ENCODE results near the gene PPP1CC. TPM values are rescaled to one million over a fixed set of nuclear protein-coding genes. Genes with fewer than 3 reads are reported as not detected.

Gene PPP1CC
- total RNA-seq, 1 experiment from 2014 or later: 213 TPM

DNA sequence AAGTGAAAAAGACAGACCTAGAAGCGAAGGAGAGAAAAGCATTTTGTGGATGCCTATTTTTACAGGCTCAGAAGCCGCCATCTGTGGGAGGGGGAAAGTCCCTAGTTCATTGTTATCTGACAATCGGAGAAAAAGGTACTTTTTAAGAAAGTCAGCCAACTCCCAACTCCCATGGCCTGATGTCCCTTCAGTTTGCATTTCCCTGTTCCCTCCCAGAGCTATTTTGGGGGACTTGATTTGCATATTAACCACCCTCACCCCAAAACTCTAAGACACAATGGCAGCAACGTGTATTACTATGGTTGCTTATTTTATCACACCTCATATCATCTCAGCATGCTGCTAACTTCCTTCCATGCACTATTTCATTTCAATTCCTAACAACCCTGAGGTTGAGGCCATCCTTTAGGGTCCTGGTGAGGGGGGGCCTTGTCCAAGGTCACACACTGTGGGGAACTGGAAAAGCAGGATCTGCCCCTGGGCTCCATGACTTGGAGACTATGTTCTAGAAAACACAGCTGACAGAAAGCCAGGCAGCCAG, 72.5 kb downstream of the PPP1CC start:
- Mint-ChIP-seq H3K36me3 (ENCODE audit: insufficient read depth, unreplicated experiment) (no peaks in the 10 kb centered on the region), H3K27me3 (ENCODE audit: unreplicated experiment) (peaks cover 21% of the 10 kb centered on the region), H3K9me3 (ENCODE audit: low read depth, unreplicated experiment) (no peaks in the 10 kb centered on the region), H3K4me3 (ENCODE audit: low read depth, unreplicated experiment) (no peak overlapping the region), H3K4me1 (ENCODE audit: low read depth, unreplicated experiment) (peaks cover 7% of the 10 kb centered on the region), H3K27ac (ENCODE audit: unreplicated experiment) (no peak overlapping the region)
- no peak for DNase-seq
- intact Hi-C loops (cut with micrococcal nuclease; ENCODE audit: unreplicated experiment): no loop called here
- TF ChIP-seq CTCF (IDR thresholded peaks at IDR 0.05; ENCODE audit: unreplicated experiment): no peak
- BruUV-seq (replicated peaks): no TSS peak
- CTCF ChIA-PET: no interaction called here

Other genes starting within 250 kb of the PPP1CC start
- gene VPS29, start 240.8 kb downstream of the PPP1CC start, total RNA-seq (2022): 156 and 164 TPM in 2 replicates
- 0.80 and 1.9 TPM in 2 replicates for gene RAD9B, start 240.6 kb downstream of the PPP1CC start, total RNA-seq (2022)
- 26.0 and 27.8 TPM in 2 replicates for gene PPTC7, start 159.6 kb downstream of the PPP1CC start, total RNA-seq (2022)
- 41.0 and 41.8 TPM in 2 replicates for gene TCTN1, start 128.8 kb downstream of the PPP1CC start, total RNA-seq (2022)
- 0.71 and 0.99 TPM in 2 replicates for gene HVCN1, start 53.8 kb downstream of the PPP1CC start, total RNA-seq (2022)
- gene CCDC63, start 104.1 kb upstream of the PPP1CC start, total RNA-seq (2022): not detected in 2 replicates
- gene MYL2, start 177.7 kb upstream of the PPP1CC start, total RNA-seq (2022): not detected in 2 replicates

All from Calu3 (cell line).